B cell (primary cell): ENCODE results near the gene CDYL. TPM values are rescaled to one million over a fixed set of nuclear protein-coding genes. Genes with fewer than 3 reads are reported as not detected.

Experiments used
- ATAC-seq: fragments of 200-7000 bp; cut with Tn5 transposase; one replicate; pipeline ENCODE4 v1.10.0; 2021; ENCODE audit warnings: low read depth, mild to moderate bottlenecking, moderate number of reproducible peaks, moderate library complexity
- CTCF ChIA-PET: fragments of 350-600 bp; sonication (Branson Sonifier 250); formaldehyde crosslinking; loops from one replicate; lab custom pipeline; 2021; ENCODE audit warnings: antibody characterized with exemption, inconsistent platforms; lab: Charles Lee
- POLR2A ChIA-PET: fragments of 350-600 bp; sonication (Branson Sonifier 250); formaldehyde crosslinking; loops from one replicate; lab custom pipeline; 2021; ENCODE audit warnings: antibody characterized with exemption; lab: Charles Lee
- DNase-seq: peaks from one replicate; pipeline ENCODE4 v3.0.0; 2013
- H2AFZ ChIP-seq: 2 replicates; pipeline ENCODE4 v1.6.1; 2012; ENCODE audit warnings: mild to moderate bottlenecking, low read depth, low read length; ENCODE audit not compliant: insufficient read depth, poor library complexity, severe bottlenecking
- H3K27ac ChIP-seq, 2 donors: 1 replicate in 1 of 2; 2 replicates in 1 of 2; pipeline ENCODE4 v1.5.1; 2012 to 2013; ENCODE audit warnings: low read length in 2 of 2, mild to moderate bottlenecking in 2 of 2, moderate library complexity in 1 of 2
- H3K27me3 ChIP-seq, 4 experiments: fragments of 200-600 bp in 1 of 4; sonication (generic) in 1 of 4; replicated peaks in 1 of 4; 1 replicate in 2 of 4; 2 replicates in 2 of 4; pipeline versions ENCODE4 v1.6.1 to v1.7.0; 2013 to 2016; ENCODE audit warnings: low read length in 3 of 4, mild to moderate bottlenecking in 2 of 4, mixed read lengths in 1 of 4, moderate library complexity in 1 of 4; ENCODE audit not compliant: insufficient read depth in 4 of 4, control insufficient read depth in 3 of 4; ENCODE audit errors: control extremely low read depth in 1 of 4
- H3K36me3 ChIP-seq, 2 experiments: replicated peaks in 1 of 2; 1 replicate in 1 of 2; 2 replicates in 1 of 2; pipeline versions ENCODE4 v1.6.1 to v1.7.1; 2013; ENCODE audit warnings: low read length in 1 of 2; ENCODE audit not compliant: insufficient read depth in 2 of 2, control insufficient read depth in 1 of 2; ENCODE audit errors: control extremely low read depth in 1 of 2, extremely low read depth in 1 of 2
- H3K4me1 ChIP-seq, 2 donors: fragments of 200-600 bp in 1 of 2; sonication (generic) in 1 of 2; 1 replicate in 1 of 2; 2 replicates in 1 of 2; pipeline versions ENCODE4 v1.5.1 to v1.6.1; 2013 to 2017; ENCODE audit warnings: low read length in 2 of 2; ENCODE audit not compliant: control insufficient read depth in 2 of 2, insufficient read depth in 2 of 2
- H3K4me2 ChIP-seq: replicated peaks from 2 replicates; pipeline ENCODE3; 2012; ENCODE audit warnings: mild to moderate bottlenecking, low read depth, low read length; ENCODE audit not compliant: poor library complexity, severe bottlenecking
- H3K4me3 ChIP-seq, 5 experiments: fragments of 200-600 bp in 1 of 5; sonication (generic) in 1 of 5; 1 replicate in 3 of 5; 2 replicates in 2 of 5; pipeline versions ENCODE4 v1.5.1 to v1.7.0; 2011 to 2016; ENCODE audit warnings: low read length in 4 of 5, mild to moderate bottlenecking in 4 of 5, low read depth in 2 of 5, control low read depth in 1 of 5, moderate library complexity in 1 of 5; ENCODE audit not compliant: insufficient read depth in 1 of 5; ENCODE audit errors: control extremely low read depth in 1 of 5, extremely low read depth in 1 of 5
- H3K79me2 ChIP-seq: fragments of 200-600 bp; sonication (generic); one replicate; pipeline ENCODE4 v1.6.0; 2016; ENCODE audit warnings: low read length; ENCODE audit not compliant: control insufficient read depth, insufficient read depth
- H3K9ac ChIP-seq: fragments of 200-600 bp; sonication (generic); 2 replicates; pipeline ENCODE4 v1.6.1; 2017; ENCODE audit warnings: mild to moderate bottlenecking, low read length, moderate library complexity
- H3K9me3 ChIP-seq, 3 donors: one replicate each; pipeline versions ENCODE4 v1.6.1 to v1.7.1; 2013; ENCODE audit warnings: low read length in 2 of 3; ENCODE audit not compliant: control insufficient read depth in 2 of 3, insufficient read depth in 1 of 3; ENCODE audit errors: control extremely low read depth in 1 of 3
- H4K20me1 ChIP-seq: 2 replicates; pipeline ENCODE4 v1.6.0; 2012; ENCODE audit warnings: mild to moderate bottlenecking, low read length; ENCODE audit not compliant: insufficient read depth, control insufficient read depth, poor library complexity, severe bottlenecking
- H3K27ac Mint-ChIP-seq: one replicate; pipeline ENCODE4 v1.8.0; 2021; ENCODE audit warnings: mixed read lengths
- H3K27me3 Mint-ChIP-seq: one replicate; pipeline ENCODE4 v1.8.0; 2021; ENCODE audit warnings: mixed read lengths
- H3K4me1 Mint-ChIP-seq: one replicate; pipeline ENCODE4 v1.8.0; 2021; ENCODE audit warnings: mixed read lengths
- H3K4me3 Mint-ChIP-seq: one replicate; pipeline ENCODE4 v1.8.0; 2021; ENCODE audit warnings: mixed read lengths
- H3K9me3 Mint-ChIP-seq: one replicate; pipeline ENCODE4 v1.8.0; 2022; ENCODE audit warnings: mixed read lengths; ENCODE audit not compliant: insufficient read depth
- CTCF ChIP-seq: fragments of 200-600 bp; IDR thresholded peaks from one replicate; pipeline ENCODE4 v1.8.0; 2022; ENCODE audit warnings: antibody characterized with exemption, mild to moderate bottlenecking
- EZH2 ChIP-seq: IDR thresholded peaks from 2 replicates; pipeline ENCODE4 v1.6.1; 2012; ENCODE audit warnings: borderline replicate concordance, low read depth, mild to moderate bottlenecking, moderate library complexity, low read length; ENCODE audit not compliant: insufficient read depth, poor library complexity, severe bottlenecking
- WGBS: methylation state at CpG from one replicate; pipeline ENCODE4 v1.1.5; 2013; ENCODE audit warnings: missing lambda C conversion rate; ENCODE audit not compliant: insufficient coverage; 5-methylcytosine and 5-hydroxymethylcytosine counted together
- intact Hi-C: fragments of 100-400 bp; cut with micrococcal nuclease; formaldehyde crosslinking; loops from one replicate; pipeline ENCODE4 v1.10.0; 2022
- polyA plus RNA-seq: library from polyadenylated mRNA; depleted of rRNA; stranded (reverse); fragments of >200 nt; gene quantifications from 2 replicates; pipeline ENCODE4 v1.2.3, GENCODE V29; 2012
- total RNA-seq, 2 donors: library from RNA; stranded (reverse); fragments of 120-200 nt in 1 of 2; gene quantifications; 1 replicate in 1 of 2; 2 replicates in 1 of 2; pipeline versions ENCODE4 v1.2.3 to v1.2.4, GENCODE V29; 2013 to 2022

The CDYL gene
- total and polyA plus RNA-seq, 2 donors (not counting 1 experiment from before 2014, with no cell fraction given): 15.6 to 63.0 TPM

- WGBS: 99% methylated on average over 12 of the region's 13 CpGs
- no peak overlapping the region for H3K4me3 Mint-ChIP-seq
- peaks cover 0 to 60% of the 10 kb centered on the region in 2 experiments for H3K36me3 ChIP-seq
Observed at GRCh38 chr6:4947716-4948115, 171.5 kb downstream of the CDYL start.

More at GRCh38 chr6:4947716-4948115, 171.5 kb downstream of the CDYL start:
- Histone ChIP-seq H3K4me1 (no peaks in the 10 kb centered on the region), H2AFZ (no peak overlapping the region), H3K27me3 (no peaks in the 10 kb centered on the region), H3K27ac (no peak overlapping the region), H3K4me2 (no peak overlapping the region), H3K9ac (no peak overlapping the region), H4K20me1 (no peaks in the 10 kb centered on the region), H3K79me2 (no peaks in the 10 kb centered on the region), H3K4me3 (no peak overlapping the region), H3K9me3 (no peaks in the 10 kb centered on the region)
- DNase-seq: no peak
- POLR2A ChIA-PET: no interaction called here
- Mint-ChIP-seq H3K27me3 (no peaks in the 10 kb centered on the region), H3K4me1 (peaks cover 2% of the 10 kb centered on the region), H3K9me3 (no peaks in the 10 kb centered on the region), H3K27ac (no peak overlapping the region)
- intact Hi-C loops: no loop called here
- CTCF ChIA-PET: no interaction called here
- TF ChIP-seq EZH2 (no peak), CTCF (no peak)
- ATAC-seq: no peak
